Measurements from ENCODE around the gene SV2C. TPM values are rescaled to one million over a fixed set of nuclear protein-coding genes. Genes with fewer than 3 reads are reported as not detected.

SV2C gene
- polyA plus RNA-seq, 3 donors, result 0.06 to 0.10 (median 0.07) TPM

GRCh38 chr5:76376148-76376865, 293.1 kb downstream of the SV2C start:
- DNase-seq (ENCODE audit: low read depth in 3 of 3, low spot score in 2 of 3), result no peak

GRCh38 chr5:76376866-76377230, 293.7 kb downstream of the SV2C start:
- no peak for DNase-seq (ENCODE audit: low read depth in 3 of 3, low spot score in 2 of 3)

GRCh38 chr5:76378355-76378754, 295.2 kb downstream of the SV2C start:
- no peak for DNase-seq (ENCODE audit: low read depth in 3 of 3, low spot score in 2 of 3)

- DNase-seq (ENCODE audit: low read depth in 3 of 3, low spot score in 2 of 3), result no peak
Measured at GRCh38 chr5:76379316-76379715, 296.1 kb downstream of the SV2C start.

- no peak for DNase-seq (ENCODE audit: low read depth in 3 of 3, low spot score in 2 of 3)
Measured at GRCh38 chr5:76379855-76380254, 296.7 kb downstream of the SV2C start.

GRCh38 chr5:76380346-76381066, 297.3 kb downstream of the SV2C start:
- DNase-seq (ENCODE audit: low read depth in 3 of 3, low spot score in 2 of 3), result no peak

GRCh38 chr5:76383126-76383832, 300.1 kb downstream of the SV2C start:
- DNase-seq (ENCODE audit: low read depth in 3 of 3, low spot score in 2 of 3), result no peak

- DNase-seq (ENCODE audit: low read depth in 3 of 3, low spot score in 2 of 3), result no peak
Measured at GRCh38 chr5:76384189-76384588, 301.0 kb downstream of the SV2C start.

- no peak for DNase-seq (ENCODE audit: low read depth in 3 of 3, low spot score in 2 of 3)
Measured at GRCh38 chr5:76384705-76385104, 301.5 kb downstream of the SV2C start.

- DNase-seq (ENCODE audit: low read depth in 3 of 3, low spot score in 2 of 3), result no peak
Measured at GRCh38 chr5:76385540-76385939, 302.4 kb downstream of the SV2C start.

GRCh38 chr5:76386360-76386759, 303.2 kb downstream of the SV2C start:
- no peak for DNase-seq (ENCODE audit: low read depth in 3 of 3, low spot score in 2 of 3)

GRCh38 chr5:76388236-76388635, 305.1 kb downstream of the SV2C start:
- no peak for DNase-seq (ENCODE audit: low read depth in 3 of 3, low spot score in 2 of 3)

- no peak for DNase-seq (ENCODE audit: low read depth in 3 of 3, low spot score in 2 of 3)
Measured at GRCh38 chr5:76388791-76389512, 305.8 kb downstream of the SV2C start.

GRCh38 chr5:76389513-76390154, 306.5 kb downstream of the SV2C start:
- no peak for DNase-seq (ENCODE audit: low read depth in 3 of 3, low spot score in 2 of 3)

GRCh38 chr5:76391014-76391413, 307.8 kb downstream of the SV2C start:
- DNase-seq (ENCODE audit: low read depth in 3 of 3, low spot score in 2 of 3), result no peak

GRCh38 chr5:76393035-76393680, 310.0 kb downstream of the SV2C start:
- no peak for DNase-seq (ENCODE audit: low read depth in 3 of 3, low spot score in 2 of 3)

GRCh38 chr5:76397200-76397599, 314.0 kb downstream of the SV2C start:
- DNase-seq (ENCODE audit: low read depth in 3 of 3, low spot score in 2 of 3), result no peak

GRCh38 chr5:76399268-76399667, 316.1 kb downstream of the SV2C start:
- DNase-seq (ENCODE audit: low read depth in 3 of 3, low spot score in 2 of 3), result no peak

GRCh38 chr5:76400466-76400865, 317.3 kb downstream of the SV2C start:
- no peak for DNase-seq (ENCODE audit: low read depth in 3 of 3, low spot score in 2 of 3)

GRCh38 chr5:76401801-76402250, 318.6 kb downstream of the SV2C start:
- DNase-seq (ENCODE audit: low read depth in 3 of 3, low spot score in 2 of 3), result no peak

Measured in right renal cortex interstitium (tissue), 3 donors.